ENCODE measurements around the gene DCAF17.

GRCh38 chr2:171515672-171516298, 81.8 kb downstream of the DCAF17 start:
- TF ChIP-seq CTCF (conservative IDR thresholded peaks at IDR 0.05) (no peak), ZFX (IDR thresholded peaks at IDR 0.05) (no peak)
